NCI-H1436 (cell line): ENCODE measurements around the gene DENND1A.
"Not testable (repeated sequence)": the region's sequence is repeated elsewhere in the genome, so short reads cannot be mapped to it uniquely, and the experiment has no call there.

Experiments used
- DNase-seq: peaks from one replicate; lab custom pipeline; 2025; lab: John Stamatoyannopoulos, UW

DENND1A gene

DNA sequence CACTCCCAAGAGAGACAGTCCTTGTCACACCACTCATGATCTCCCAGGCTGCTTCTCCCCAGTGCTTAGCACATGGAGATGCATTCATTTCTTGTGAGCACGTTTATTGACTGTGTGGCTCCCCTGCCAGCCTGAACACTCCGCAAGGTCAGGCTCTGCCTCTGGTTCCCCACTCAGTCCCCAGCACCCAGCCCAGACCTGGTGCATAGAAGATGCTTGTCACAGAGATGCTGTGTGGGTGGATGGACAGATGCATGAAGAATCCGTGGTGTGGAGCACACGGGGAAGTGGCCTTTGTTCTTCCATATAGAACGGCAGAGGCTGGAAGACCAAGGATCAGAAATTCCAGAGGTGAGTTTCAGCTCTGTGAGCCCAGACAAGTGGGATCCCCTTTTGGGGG lies 587.7 kb downstream of the DENND1A start:
- no peak for DNase-seq

- no peak for DNase-seq
These were observed 588.1 kb downstream of the DENND1A start for GRCh38 chr9:123341816-123342215.

- no peak for DNase-seq
These were observed 590.0 kb downstream of the DENND1A start for GRCh38 chr9:123339666-123340510.

DNA sequence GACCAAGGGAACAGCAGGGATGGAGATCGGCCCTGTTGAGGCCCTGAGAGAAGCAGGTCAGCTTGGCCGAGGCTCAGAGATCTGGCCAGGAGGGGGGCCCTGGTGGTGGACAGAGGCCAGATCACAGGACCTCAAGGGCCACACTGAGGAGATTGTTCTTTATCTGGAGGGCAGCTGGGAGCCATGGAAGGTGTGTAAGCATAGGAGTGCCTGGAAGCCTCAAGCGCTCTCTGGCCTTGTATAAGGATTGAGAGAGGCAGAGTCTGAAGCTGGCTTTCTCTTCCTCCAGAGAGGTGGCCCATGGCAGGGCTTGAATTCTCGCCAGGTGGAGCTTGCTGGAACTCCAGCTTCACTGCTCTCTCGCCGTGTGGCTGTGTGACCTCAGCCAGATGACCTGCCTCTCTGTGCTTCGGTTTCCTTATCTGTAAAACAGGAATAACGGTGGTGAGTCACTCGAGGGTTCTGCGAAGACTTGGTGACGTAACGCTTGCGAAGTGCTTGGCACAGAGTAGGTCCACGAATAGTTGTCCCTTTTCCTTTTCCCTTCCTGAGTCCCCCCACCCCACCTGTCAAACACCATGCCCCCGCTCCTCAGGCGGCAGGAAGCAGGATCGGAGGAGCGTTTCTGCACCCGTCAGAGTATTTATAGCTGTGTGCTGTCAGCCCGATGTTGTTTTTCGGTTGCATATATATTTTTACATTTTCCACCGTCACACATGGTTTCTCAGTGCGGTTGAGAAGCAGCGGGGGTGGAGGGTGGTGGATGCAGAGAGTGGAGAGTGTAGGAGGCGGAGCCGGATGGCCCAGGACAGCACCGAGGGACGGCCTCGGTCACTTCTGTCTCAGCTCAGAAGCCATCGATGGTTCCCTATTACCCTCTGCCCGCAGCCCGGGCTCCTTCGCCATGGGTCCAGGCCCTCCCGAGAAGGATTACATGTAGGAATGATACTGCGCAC lies 590.9 kb downstream of the DENND1A start:
- no peak for DNase-seq

DNA sequence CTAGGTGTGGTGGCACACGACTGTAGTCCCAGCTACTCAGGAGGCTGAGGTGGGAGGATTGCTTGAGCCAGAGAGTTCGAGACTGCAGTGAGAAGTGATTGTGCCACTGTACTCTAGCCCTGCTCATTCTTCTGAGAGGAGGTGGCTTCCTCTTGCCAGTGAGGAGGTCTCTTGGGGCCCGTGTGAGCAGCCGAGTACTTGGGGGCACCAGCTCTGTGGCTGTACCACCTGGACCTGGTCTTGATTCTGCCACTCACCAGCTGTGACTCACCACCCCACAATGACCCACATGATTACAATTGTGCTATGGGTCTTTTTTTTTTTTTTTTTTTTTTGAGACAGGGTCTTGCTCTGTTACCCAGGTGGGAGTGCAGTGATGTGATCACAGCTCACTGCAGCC lies 592.0 kb downstream of the DENND1A start:
- DNase-seq = no peak

- DNase-seq = no peak
These were observed 593.0 kb downstream of the DENND1A start for GRCh38 chr9:123336959-123337358.

- no peak for DNase-seq
These were observed 593.5 kb downstream of the DENND1A start for GRCh38 chr9:123336449-123336848.

DNA sequence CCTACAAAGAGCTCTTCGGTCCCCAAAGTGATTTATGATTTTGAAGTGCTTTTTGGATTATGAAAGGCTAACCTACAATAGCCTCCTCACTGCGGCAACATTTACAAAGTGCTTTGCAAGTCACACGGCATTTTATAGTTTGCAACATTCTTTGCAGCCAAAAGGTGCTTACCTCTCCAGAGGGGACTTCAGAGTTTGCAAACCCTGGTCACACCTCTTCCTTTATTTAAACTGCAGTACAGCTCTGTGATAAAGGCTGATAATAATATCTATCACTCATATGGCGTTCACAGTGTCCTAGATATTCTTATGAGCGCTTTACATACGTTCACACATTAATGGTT lies 594.0 kb downstream of the DENND1A start:
- no peak for DNase-seq

DNA sequence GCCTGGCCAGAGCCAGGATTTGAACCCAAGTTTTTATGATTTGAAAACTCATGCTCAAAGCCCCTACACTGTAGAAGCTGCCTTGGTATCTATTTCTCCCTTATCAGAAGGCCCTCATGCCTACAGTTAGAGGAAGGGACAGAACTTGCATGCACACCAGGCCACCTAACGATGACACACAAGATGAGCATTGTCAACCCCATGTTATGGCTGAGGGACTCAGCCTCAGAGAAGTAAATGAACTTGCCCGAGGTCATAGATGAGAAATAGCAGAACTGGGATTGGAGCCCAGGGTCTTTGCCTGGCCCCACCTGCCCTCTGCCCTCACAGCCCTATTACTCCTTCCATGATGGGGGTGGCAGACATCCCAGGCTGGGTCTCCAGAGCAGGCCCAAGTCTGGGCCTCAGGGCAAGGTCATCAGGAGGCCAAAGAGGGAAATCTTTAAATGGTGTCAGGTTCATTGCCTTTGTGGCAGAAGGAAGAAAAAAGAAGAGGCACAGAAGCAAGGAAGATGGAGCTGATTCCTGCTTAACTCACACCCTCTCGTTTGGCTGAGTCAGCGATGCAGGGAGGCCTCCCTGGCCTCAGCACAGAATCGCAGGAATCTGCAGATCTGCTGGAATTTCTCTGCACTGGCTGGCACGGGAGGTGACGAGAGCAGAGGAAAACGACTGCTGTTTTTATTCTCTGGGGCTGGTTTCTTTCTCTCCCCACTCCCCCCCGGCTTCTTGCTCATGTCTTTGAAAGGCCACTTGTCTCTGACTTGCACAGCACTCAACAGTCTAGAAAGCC lies 594.5 kb downstream of the DENND1A start:
- no peak for DNase-seq

DNA sequence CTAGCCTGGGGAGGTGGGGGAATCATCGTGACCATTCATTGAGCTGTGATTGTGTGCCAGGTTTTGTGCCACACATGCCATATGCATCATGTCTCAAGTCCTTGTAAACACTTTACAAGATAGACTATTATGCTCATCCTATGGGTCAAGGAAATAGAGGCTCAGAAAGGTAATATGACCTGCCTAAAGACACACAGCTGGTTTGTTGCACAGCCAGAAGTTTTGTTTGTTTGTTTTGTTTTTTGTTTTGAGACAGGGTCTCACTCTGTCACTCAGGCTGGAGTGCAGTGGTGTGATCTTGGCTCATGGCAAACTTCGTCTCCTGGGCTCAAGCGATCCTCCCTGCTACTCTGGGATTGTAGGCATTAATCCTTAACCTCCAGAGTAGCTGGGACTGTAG lies 595.3 kb downstream of the DENND1A start:
- DNase-seq = no peak

- not testable (repeated sequence) for DNase-seq
These were observed 596.8 kb downstream of the DENND1A start for GRCh38 chr9:123333058-123333669.

DNA sequence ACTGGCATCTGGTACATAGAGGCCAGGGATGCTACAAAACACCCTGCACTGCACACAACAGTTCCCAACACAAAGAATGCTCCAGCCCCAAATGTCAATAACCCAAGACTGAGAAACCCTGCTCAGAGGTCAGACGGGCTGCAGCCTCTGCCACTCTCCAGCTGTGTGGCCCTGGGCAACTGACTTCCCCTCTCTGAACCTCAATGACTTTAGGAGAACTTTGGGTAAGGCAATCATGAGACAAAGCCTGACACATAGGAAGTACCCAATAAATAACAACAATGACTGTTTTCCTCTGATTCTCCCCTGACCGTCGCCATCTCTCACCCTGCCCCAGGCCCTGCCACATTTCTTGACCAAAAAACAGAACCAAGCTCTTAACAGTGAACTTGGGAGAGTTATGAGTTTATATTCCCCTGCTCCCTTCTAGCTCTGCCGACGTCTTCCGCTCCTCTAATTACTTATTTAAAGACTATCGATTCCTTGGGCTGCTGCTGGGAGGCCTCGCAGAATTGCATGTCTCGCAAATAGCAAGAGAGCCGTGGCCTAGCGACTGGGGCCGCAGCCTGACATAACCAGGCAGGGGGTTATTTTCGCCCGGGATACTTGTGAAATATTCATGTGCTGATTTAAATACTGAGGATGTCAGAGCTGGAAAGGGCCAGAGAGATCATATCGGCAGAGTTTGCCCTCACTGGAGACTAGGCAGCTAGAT lies 598.4 kb downstream of the DENND1A start:
- DNase-seq = no peak
